OCI-LY3 (cell line): ENCODE data around the gene GUCY1A1.

Experiments
- H2AFZ ChIP-seq: fragments of 200-600, 300-600 bp; shearing (Covaris generic); 2 replicates; pipeline ENCODE4 v1.6.0; 2014; ENCODE audit warnings: antibody characterized with exemption, low read depth, low read length
- H3K27ac ChIP-seq: fragments of 200-600, 300-600 bp; sonication (generic); 2 replicates; pipeline ENCODE4 v1.5.1; 2014; ENCODE audit warnings: mild to moderate bottlenecking, low read length, moderate library complexity, mixed read lengths
- H3K27me3 ChIP-seq: fragments of 200-600, 300-600 bp; sonication (generic); 2 replicates; pipeline ENCODE4 v1.6.1; 2014; ENCODE audit warnings: low read depth, low read length, mixed read lengths
- H3K36me3 ChIP-seq: fragments of 200-600, 300-600 bp; sonication (generic); replicated peaks from 2 replicates; pipeline ENCODE3; 2014; ENCODE audit warnings: low read depth, low read length, mixed read lengths
- H3K4me1 ChIP-seq: fragments of 300-600, 200-600 bp; sonication (generic); 2 replicates; pipeline ENCODE4 v1.6.1; 2014; ENCODE audit warnings: low read length, mixed read lengths
- H3K4me2 ChIP-seq: fragments of 200-600, 300-600 bp; sonication (generic); 2 replicates; pipeline ENCODE4 v1.6.1; 2014; ENCODE audit warnings: low read length, mixed read lengths
- H3K4me3 ChIP-seq: fragments of 300-600, 200-600 bp; sonication (generic); 2 replicates; pipeline ENCODE4 v1.5.1; 2014; ENCODE audit warnings: antibody characterized with exemption, mild to moderate bottlenecking, low read length, moderate library complexity
- H3K79me2 ChIP-seq: fragments of 300-600, 200-600 bp; shearing (Covaris generic); 2 replicates; pipeline ENCODE4 v1.6.1; 2014; ENCODE audit warnings: mild to moderate bottlenecking, low read length, mixed read lengths
- H3K9ac ChIP-seq: fragments of 300-600, 200-600 bp; shearing (Covaris generic); 2 replicates; pipeline ENCODE4 v1.6.0; 2014; ENCODE audit warnings: mild to moderate bottlenecking, low read length, moderate library complexity
- H3K9me3 ChIP-seq: fragments of 200-600, 300-600 bp; shearing (Covaris generic); 2 replicates; pipeline ENCODE4 v1.6.1; 2014; ENCODE audit warnings: low read length, mixed read lengths; ENCODE audit not compliant: insufficient read depth
- H4K20me1 ChIP-seq: fragments of 200-600, 300-600 bp; sonication (generic); 2 replicates; pipeline ENCODE4 v1.6.1; 2016; ENCODE audit warnings: low read length, mixed read lengths; ENCODE audit not compliant: insufficient read depth
- EZH2phosphoT487 ChIP-seq: fragments of 200-600 bp; shearing (Covaris generic); IDR thresholded peaks from 2 replicates; pipeline ENCODE4 v1.6.1; 2018; ENCODE audit warnings: antibody characterized with exemption, mixed run types, low read depth
- TF ChIP-seq, protein P1 (sequence below): fragments of 200-600, 300-600 bp; sonication (generic); IDR thresholded peaks from 2 replicates; pipeline ENCODE4 v1.5.1; 2014; ENCODE audit warnings: antibody characterized with exemption, low read length, low read depth

The GUCY1A1 gene

DNA sequence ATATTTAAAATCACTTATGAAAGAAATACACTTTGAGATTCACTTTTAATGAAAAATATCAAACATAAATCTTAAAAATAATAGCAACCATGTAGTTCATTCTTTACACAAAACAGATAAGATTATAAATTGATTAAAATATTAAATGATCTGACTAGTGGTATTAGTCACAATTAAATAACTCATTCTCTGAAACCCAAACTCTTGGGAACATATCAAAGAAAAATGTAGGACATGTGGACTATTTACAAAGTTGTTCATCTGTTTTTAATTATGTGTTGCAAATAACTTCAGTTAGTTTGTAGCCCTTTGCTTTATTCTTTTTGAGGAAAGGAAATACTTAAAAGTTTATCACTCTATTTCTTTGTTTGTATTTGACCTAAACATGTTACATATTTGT is 9.5 kb upstream of the GUCY1A1 start:
- Histone ChIP-seq H3K27me3 (no peaks in the 10 kb centered on the region), H4K20me1 (no peaks in the 10 kb centered on the region), H3K9me3 (peaks cover 3% of the 10 kb centered on the region; the same call in 1 of the 2 replicates), H2AFZ (no peak overlapping the region), H3K79me2 (no peaks in the 10 kb centered on the region), H3K4me2 (no peak overlapping the region), H3K36me3 (no peaks in the 10 kb centered on the region), H3K4me3 (no peak overlapping the region), H3K4me1 (no peaks in the 10 kb centered on the region), H3K27ac (no peak overlapping the region), H3K9ac (no peak overlapping the region)
- TF ChIP-seq, protein P1, sequence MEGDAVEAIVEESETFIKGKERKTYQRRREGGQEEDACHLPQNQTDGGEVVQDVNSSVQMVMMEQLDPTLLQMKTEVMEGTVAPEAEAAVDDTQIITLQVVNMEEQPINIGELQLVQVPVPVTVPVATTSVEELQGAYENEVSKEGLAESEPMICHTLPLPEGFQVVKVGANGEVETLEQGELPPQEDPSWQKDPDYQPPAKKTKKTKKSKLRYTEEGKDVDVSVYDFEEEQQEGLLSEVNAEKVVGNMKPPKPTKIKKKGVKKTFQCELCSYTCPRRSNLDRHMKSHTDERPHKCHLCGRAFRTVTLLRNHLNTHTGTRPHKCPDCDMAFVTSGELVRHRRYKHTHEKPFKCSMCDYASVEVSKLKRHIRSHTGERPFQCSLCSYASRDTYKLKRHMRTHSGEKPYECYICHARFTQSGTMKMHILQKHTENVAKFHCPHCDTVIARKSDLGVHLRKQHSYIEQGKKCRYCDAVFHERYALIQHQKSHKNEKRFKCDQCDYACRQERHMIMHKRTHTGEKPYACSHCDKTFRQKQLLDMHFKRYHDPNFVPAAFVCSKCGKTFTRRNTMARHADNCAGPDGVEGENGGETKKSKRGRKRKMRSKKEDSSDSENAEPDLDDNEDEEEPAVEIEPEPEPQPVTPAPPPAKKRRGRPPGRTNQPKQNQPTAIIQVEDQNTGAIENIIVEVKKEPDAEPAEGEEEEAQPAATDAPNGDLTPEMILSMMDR: no peak
- TF ChIP-seq EZH2phosphoT487: no peak

DNA sequence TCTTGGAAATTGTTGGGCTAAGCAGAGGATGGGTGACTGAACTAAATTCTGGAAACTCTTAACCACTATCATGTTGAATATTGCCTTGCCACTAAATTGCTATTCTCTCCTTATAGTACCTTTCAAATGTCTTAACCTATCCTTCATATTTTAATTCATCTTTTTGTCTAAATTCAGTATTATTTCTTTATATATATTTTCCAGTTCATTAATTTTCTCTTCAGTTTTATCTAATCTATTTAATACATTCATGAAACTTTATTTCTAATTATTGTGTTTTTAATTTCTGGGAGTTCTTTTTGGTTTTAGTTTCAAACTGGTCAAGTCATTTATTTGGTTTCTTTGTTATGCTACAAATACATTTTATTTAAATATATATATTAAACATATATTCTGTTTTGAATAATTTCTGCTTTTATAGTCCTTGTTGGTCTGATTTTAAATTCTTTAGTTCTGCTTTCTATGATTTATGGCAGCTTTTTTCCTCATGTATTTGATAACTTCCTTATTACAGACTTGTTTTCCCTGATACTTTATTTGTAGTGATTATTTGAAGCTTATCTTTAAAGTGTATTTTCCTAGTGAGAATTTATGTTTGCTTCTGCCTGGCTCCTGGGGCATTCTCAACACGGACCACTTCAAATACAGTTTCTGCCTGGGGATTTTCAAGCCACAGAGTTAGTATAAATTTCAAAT is 8.5 kb upstream of the GUCY1A1 start:
- Histone ChIP-seq H3K4me3 (no peak overlapping the region), H3K9me3 (peaks cover 3% of the 10 kb centered on the region; the same call in 1 of the 2 replicates), H4K20me1 (no peaks in the 10 kb centered on the region), H3K36me3 (no peaks in the 10 kb centered on the region), H2AFZ (no peak overlapping the region), H3K27me3 (no peaks in the 10 kb centered on the region), H3K27ac (no peak overlapping the region), H3K4me2 (no peak overlapping the region), H3K4me1 (no peaks in the 10 kb centered on the region), H3K79me2 (no peaks in the 10 kb centered on the region), H3K9ac (no peak overlapping the region)
- no peak for TF ChIP-seq EZH2phosphoT487
- TF ChIP-seq, protein P1: no peak

DNA sequence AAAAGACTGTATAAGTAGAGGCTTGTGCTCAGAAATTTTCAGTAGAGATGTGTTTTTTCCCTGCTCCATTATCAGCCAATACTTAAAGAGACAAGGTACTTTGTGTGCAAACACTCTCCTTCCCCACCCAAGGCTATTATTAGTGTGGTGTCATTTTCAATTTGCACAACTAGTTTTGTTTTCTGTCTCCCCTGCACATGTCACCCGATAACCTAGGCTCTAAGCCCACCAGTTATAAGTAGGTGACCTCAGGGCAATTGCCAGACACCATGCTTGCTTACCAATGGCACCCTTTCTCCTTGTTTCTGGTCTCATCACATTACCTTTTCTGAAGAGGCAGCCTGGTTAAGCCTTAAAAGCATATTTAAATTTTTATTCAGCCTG is 8.0 kb upstream of the GUCY1A1 start:
- Histone ChIP-seq H3K4me2 (no peak overlapping the region), H3K9ac (no peak overlapping the region), H3K36me3 (no peaks in the 10 kb centered on the region), H3K9me3 (peaks cover 3% of the 10 kb centered on the region; the same call in 1 of the 2 replicates), H3K27ac (no peak overlapping the region), H4K20me1 (no peaks in the 10 kb centered on the region), H3K79me2 (no peaks in the 10 kb centered on the region), H3K4me1 (no peaks in the 10 kb centered on the region), H3K4me3 (no peak overlapping the region), H3K27me3 (no peaks in the 10 kb centered on the region), H2AFZ (no peak overlapping the region)
- TF ChIP-seq, protein P1: no peak

DNA sequence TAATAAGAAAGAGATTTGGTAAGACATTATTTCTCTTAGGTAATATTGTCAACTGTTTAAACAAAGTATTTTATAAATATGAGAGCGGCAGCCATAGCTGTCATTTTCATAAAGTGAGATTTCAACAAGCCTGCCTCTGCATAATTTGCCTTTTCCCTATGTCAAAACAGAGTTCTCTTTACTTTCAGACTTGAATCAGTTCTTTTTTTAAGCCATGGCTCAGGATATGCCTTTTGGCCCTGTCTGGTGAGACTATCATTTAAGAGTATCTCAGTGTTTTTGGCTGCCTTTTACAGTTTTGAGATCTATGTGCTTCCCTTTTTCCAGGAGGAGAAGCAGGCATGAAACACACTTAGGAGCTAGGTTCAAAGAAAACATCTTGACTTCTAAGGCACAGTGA is 7.5 kb upstream of the GUCY1A1 start:
- H3K4me2 ChIP-seq: no peak overlapping the region
- H3K27ac ChIP-seq: no peak overlapping the region
- TF ChIP-seq EZH2phosphoT487: no peak
- TF ChIP-seq, protein P1: no peak
- H3K9me3 ChIP-seq: peaks cover 3% of the 10 kb centered on the region; the same call in 1 of the 2 replicates
- H2AFZ ChIP-seq: no peak overlapping the region
- no peak overlapping the region for H3K4me3 ChIP-seq
- no peaks in the 10 kb centered on the region for H3K4me1 ChIP-seq
- H4K20me1 ChIP-seq: no peaks in the 10 kb centered on the region
- H3K9ac ChIP-seq: no peak overlapping the region
- no peaks in the 10 kb centered on the region for H3K27me3 ChIP-seq
- no peaks in the 10 kb centered on the region for H3K79me2 ChIP-seq
- no peaks in the 10 kb centered on the region for H3K36me3 ChIP-seq
